Fibroblast of skin of left biceps (primary cell): ENCODE measurements around the gene FAM9A.
"Not testable (repeated sequence)": the region's sequence is repeated elsewhere in the genome, so short reads cannot be mapped to it uniquely, and the experiment has no call there.

Source experiments
- DNase-seq, 2 experiments: peaks; one replicate each; pipeline ENCODE4 v3.0.0-alpha.2; 2013; ENCODE audit warnings: low read depth in 2 of 2

The FAM9A gene

GRCh38 chrX:8803326-8803725, 2.1 kb upstream of the FAM9A start:
- DNase-seq = no peak

GRCh38 chrX:8800351-8800750, 832 bp downstream of the FAM9A start:
- DNase-seq = not testable (repeated sequence)

DNA sequence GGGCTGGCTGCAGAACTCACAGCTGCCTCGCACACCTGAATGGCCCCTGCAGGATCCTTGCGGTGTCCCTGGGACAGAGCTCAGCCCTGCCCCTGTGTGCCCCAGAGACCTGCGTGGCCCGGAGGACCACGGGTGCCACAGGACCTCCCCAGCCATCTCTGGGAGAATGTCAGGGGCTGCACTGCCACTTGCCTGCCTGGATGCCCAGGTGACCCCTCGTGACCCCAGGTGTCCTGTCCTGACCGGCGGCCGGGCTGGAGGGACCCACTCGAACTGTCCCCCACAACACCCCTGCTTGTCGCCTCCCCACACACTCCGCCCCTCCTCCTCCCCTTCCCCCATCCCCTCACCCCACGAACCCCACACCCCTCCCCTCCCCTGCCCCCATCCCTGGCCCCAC, 1.9 kb downstream of the FAM9A start:
- not testable (repeated sequence) for DNase-seq

DNA sequence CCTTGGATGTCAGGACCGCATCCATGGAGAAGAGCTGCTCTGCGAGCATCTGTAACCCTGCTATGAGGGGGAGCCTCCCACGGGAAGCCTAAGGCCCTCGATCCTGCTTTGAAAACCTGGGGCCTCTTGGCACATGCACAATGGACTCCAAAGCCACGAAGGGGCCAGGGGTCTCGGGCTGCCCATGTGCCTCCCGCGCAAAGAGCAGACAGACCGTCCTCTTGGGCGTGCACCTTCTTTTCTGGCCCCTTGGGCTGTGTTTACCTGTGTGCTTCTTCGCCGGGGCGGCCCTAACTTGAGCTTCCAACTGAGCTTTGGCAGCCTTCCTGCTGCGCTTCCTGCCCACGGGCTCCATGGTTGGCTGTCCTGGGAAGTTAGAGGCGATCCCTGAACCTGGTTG, 2.5 kb downstream of the FAM9A start:
- DNase-seq = not testable (repeated sequence)

- DNase-seq = not testable (repeated sequence)
Observed at GRCh38 chrX:8787119-8787518, 14.1 kb downstream of the FAM9A start.

- DNase-seq = no peak
Observed at GRCh38 chrX:8784162-8784561, 17.0 kb downstream of the FAM9A start.

GRCh38 chrX:8783714-8784098, 17.5 kb downstream of the FAM9A start:
- DNase-seq = no peak

GRCh38 chrX:8783097-8783713, 18.0 kb downstream of the FAM9A start:
- DNase-seq = no peak

DNA sequence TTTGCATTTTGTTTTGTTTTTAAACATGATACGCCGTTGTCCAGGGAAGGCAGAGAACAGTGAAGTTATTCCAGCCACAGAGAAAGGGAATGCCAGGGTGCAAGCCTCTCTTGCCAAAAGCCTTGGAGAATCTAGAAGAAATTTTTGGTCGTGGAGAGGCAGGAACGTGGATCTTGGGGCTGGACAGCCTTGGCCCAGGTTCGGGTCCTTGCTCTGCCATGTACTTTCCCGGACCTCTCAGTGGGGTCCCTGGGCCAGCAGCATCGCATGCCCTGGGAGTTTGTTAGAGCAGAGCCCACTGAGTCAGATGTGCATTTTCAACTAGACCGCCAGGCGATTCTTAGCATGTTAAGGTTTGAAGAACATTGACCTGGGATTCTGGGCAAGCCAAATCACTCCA, 18.6 kb downstream of the FAM9A start:
- no peak for DNase-seq

DNA sequence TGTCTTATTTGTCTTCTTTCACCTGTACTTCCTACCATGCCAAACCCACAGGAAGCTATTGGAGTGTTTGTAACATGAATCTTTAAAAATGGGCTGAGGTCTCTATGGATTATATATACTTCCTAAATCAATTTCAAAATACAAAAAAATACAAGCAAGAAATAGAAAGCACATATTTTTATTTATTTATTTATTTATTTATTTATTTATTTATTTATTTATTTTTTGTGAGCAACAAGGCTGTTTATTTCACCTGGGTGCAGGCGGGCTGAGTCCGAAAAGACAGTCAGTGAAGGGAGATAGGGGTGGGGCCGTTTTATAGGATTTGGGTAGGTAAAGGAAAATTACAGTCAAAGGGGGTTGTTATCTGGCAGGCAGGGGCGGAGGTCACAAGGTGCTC, 19.3 kb downstream of the FAM9A start:
- not testable (repeated sequence) for DNase-seq

DNA sequence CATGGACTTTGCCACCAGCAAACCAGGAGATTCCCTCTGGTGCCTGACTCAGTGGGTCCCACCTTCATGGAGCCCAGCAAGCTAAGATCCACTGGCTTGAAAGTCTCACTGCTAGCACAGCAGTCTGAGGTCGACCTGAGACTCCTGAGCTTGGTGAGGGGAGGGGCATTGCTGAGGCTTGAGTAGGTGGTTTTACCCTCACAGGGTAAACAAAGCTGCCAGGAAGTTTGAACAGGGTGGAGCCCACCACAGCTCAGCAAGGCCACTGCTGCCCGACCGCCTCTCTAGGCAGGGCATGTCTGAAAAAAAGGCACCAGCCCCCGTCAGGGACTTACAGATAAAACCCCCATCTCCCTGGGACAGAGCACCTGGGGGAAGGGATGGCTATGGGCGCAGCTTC, 28.1 kb downstream of the FAM9A start:
- DNase-seq = no peak

GRCh38 chrX:8760021-8760420, 41.2 kb downstream of the FAM9A start:
- no peak for DNase-seq

DNA sequence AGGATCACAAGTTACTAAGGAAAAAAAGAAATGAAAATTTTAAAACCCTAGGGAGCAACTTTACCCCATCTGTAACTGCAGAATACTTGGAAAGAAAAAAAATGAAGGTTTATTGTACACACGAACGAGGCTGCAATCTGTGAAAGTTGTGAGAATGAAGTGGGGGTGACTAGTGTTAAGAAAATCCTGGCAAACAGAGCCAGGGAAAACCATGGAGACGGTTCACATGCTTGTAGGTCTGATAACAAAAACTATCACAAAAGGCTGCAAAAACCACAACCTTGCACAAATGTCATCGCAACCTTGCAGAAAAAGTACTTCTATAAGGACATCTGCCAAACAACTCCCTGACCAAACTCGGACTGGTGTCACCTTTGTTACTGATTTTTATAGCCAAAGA, 42.5 kb downstream of the FAM9A start:
- not testable (repeated sequence) for DNase-seq

DNA sequence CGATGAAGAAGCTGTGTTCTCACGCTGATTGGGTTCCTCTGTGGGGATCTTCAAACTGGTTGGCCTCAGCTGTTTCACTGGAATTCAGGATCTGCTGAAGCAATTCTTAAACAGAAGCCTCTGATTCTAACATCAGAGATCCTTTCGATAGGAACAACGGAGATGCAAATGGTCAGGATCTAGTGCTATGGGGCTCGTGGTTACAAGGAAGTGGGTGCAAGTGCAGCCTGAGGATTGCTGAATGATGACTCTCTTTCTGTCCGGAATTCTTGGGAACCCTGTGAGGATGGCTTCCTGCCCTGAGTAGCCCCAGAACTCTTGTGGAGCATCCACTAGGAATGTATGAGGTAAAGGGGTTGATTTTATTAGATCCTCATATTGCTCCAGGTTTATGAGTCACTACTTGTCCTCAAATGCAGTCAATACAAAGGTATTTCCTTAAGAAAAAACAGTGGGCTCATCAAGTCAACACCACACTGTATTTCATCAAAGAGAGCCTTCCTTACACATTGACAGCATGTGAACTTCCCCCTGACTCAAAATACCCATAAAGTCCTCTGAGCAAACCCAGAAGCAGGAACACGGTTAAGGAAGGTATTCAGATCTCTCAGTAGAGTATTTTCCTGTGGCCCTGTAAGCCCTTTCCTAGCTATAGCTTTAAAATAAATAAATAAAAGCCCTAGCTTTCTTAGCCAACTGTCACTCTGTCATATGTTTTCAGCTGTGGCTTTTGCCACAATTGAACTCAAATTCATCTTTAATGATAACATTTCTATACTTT, 43.4 kb downstream of the FAM9A start:
- DNase-seq = not testable (repeated sequence)

DNA sequence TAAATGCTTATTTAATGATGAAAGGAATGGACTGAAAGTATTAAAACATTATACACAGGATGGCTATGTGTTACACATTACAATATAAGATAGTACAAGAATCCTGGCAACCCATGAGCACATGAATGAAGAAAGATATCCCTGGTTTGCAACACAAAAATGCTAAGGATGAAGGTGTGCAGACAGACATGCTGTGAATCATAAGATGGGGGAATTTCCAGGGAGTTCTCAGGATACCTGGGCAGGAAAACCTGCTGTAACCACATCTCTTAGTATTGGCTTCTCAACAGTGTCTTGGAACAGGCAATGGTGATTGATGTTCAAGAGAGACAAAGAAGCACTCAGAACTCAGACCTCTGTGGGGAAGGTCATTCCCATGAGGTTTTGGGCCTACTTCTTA, 45.4 kb downstream of the FAM9A start:
- DNase-seq = no peak

DNA sequence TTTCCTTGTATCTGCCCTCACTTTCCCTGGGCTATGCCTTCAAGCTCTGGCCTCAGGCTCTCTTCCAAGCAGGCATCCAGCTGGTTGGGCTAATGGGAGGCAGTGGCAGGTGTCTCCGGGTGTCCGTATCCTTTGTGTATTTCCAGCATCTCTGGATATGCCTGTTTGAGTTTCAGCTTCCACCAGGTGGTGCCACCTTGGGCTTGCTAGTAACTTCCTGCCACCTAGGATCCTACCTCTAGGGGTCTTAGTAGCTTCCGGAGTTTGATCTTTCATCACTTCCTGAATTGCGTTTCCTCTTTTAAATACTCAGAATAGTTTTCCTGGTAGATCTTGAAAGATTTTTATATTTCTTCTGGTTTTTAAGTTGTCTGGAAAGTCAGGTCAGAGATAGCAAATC, 46.1 kb downstream of the FAM9A start:
- no peak for DNase-seq

GRCh38 chrX:8749697-8750096, 51.5 kb downstream of the FAM9A start:
- no peak for DNase-seq

- no peak for DNase-seq
Observed at GRCh38 chrX:8748855-8749254, 52.3 kb downstream of the FAM9A start.

DNA sequence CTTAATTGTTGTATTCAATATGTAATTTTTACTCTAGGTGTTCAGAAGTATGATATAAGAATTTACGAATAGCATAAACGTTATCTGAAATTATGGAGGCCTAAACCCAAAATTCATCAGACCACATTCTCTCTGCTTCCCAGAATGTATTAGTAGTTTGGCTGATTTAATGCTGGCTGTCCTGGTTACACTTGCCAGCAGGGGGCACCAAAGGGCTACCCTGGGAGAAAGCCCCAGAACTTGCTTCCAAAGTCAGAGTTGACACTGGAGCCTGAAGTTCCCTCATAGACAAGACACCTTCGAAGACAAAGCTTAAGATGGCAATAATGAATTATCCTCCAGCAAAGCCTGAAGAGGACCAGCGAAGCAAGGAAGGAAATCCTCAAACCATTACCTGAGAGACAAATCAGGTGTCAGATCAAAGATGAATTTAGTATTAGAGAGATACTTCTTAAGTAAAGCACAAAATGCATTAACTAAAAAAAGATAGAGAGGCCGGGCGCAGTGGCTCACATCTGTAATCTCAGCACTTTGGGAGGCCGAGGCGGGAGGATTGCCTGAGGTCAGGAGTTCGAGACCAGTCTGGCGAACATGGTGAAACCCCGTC, 58.0 kb downstream of the FAM9A start:
- DNase-seq = no peak

GRCh38 chrX:8741981-8742380, 59.2 kb downstream of the FAM9A start:
- DNase-seq = no peak
